ENCODE data around the gene HS1BP3. TPM values are rescaled to one million over a fixed set of nuclear protein-coding genes. Genes with fewer than 3 reads are reported as not detected.

HS1BP3 gene
- total RNA-seq, 2 donors from 2014 or later, result 37.1 to 41.8 TPM

GRCh38 chr2:20615466-20616241 lies 35.2 kb downstream of the HS1BP3 start:
- peak; percentile 70 for DNase-seq (ENCODE audit: low spot score)
- intact Hi-C loops (cut with DNase I), result loop anchor here in 1 of 2 donors (5.0 kb wide), 1 partner anchor 1008 kb away; no protein-coding TSS in a partner anchor

DNA sequence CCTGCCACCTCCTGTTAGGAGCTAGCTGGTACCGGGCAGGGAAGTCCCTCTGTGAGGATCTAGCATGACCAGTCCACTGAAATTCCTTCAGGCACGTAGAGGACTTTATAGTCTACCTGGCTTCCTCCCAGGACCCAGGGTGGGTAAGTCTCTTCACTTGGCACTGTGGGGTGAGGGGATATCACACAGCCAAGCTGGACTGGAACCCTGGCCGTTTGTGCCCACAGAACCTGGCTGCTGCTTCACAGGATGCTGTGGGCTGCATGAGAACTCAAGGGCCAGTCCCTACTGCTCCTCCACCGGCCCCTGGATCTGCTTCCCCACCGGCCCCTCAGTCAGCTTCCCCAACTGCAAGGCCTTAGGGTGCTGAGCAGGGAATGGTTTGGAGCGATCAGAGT lies 35.8 kb downstream of the HS1BP3 start:
- intact Hi-C loops (cut with DNase I), result loop anchor here in 1 of 2 donors (5.0 kb wide), 1 partner anchor 1008 kb away; no protein-coding TSS in a partner anchor

DNA sequence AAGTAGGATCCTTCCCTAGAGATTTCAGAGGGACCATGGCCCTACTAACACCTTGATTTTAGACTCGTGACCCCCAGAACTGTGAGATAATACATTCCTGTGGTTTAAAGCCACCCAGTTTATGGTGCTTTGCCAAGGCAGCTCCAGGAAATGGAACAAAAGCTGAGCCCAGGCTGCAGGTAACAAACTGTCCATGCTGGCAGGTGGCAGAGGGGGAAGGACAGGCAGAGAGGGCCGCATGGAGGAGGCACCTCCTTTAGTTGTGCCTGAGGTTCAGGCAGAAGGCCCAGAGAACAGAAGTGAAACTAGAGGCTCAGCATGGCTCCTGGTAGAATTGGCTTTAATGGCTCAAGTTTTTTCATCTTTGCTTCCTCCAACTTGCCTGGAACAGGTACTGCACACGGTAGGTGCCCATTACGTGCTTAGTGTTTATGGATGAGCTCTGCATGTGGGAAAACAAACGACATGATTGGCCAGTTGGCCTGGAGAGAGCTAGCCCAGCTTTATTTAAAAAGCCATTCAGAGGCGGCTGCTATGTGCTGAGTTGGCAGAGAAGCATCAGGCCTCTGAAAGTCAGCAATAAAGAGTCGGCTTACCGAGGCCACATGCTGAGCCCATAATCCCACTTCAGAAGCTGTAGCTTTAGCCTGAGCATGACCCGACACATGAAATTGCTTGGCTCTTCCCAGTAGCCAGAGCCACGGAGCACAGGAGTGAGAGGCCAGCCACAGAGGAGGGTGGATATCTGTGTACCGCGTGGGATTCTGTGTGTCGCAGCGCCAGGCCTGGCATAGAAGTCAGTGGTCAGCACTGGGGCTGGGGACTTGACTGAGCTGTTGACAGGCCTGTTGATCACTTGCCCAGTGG lies 36.5 kb downstream of the HS1BP3 start:
- intact Hi-C loops (cut with DNase I), result loop anchor here in 1 of 2 donors (5.0 kb wide), 1 partner anchor 1007 kb away; no protein-coding TSS in a partner anchor

More for the DNA sequence above, 35.8 kb downstream of the HS1BP3 start:
- DNase-seq (ENCODE audit: low spot score), result peak; percentile 55

DNA sequence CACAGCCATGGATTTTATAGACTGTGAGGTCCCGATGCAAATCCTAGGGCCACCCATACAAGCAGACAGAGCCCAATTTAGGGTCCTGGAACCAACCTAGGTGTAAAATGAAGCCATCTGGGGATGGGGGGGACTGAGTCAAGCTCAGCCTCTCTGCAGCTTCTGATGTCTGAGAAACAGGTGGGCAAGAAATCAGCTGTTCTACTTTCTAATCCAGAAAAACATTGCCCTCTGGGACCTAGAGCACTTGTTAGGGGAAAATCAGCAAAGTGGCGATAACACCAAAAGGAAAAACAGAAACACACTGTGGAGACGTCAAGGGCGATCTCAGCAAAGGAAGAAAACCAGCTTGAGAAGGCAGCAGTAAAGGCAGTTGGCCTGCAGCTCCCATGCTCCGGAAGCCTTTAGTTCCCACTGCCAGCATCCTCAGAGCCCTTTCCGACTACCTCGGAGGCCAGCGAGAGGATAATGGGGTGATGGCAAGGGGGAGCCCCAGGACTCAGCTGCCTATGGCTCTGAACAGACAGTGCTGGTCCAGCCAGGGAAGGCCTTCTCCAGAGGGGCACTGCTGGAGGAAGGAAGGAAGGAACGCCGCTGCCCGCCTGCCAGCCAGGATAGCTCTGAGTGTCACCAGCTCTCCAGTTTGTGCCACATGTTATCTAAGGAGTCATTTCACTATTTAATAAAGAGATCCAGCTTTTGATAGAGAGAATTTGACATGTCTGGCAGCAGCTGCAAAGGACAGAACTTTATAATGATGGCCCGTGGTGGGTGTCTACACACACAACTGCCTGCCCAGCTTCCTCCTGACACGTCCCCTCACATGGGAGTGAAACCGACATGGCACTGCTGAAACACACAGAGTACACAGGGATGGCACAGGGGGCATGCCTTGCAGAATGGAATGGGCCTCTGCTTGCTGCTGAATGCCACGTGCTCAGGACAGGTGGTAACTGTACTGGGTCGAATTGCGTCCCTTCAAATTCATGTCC lies 37.7 kb downstream of the HS1BP3 start:
- peak; percentile 52 for DNase-seq (ENCODE audit: low spot score)
- intact Hi-C loops (cut with DNase I), result no loop called here

More for the DNA sequence above, 36.5 kb downstream of the HS1BP3 start:
- DNase-seq (ENCODE audit: low spot score), result peak; percentile 79

GRCh38 chr2:20611844-20612356 lies 39.0 kb downstream of the HS1BP3 start:
- intact Hi-C loops (cut with DNase I), result no loop called here
- no peak for DNase-seq (ENCODE audit: low spot score)

DNA sequence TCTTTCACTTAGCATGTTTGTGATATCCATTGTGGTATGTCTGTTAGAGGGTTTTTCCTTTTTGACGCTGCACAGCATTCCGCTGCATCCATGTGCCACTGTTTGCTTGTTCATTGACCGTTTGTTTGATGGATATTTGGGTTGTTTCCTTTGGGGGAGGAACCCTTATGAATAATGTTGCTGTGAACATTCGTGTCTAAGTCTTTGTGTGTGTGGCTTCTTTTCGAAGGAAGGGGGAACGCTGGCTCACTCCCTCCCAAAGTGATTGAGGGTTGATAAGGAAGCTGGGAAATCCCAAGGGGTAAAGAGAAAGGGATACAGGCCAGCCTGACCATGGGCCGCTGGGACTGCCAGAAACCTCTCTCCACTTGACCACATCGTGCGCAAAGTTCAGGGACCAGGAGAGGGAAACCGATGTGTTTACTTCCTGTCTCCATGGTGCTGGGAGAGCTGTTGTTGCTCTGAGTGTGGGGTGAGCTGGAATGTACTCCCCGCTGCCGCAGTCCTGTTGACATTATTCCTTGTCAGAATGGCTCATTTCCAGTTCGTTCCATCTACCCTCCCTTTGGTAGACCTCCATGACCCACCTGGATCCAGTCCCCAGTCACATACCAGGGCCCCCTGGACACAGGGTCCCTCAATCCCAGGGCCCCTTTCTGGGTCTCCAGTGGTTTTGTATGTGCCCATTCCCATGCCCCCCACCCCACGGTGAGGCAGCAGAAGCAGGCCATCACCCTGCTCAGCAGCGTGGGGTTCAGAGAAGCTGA lies 39.6 kb downstream of the HS1BP3 start:
- DNase-seq (ENCODE audit: low spot score), result peak; percentile 91
- intact Hi-C loops (cut with DNase I), result no loop called here

GRCh38 chr2:20609995-20610357 lies 40.9 kb downstream of the HS1BP3 start:
- intact Hi-C loops (cut with DNase I), result no loop called here
- peak; percentile 17 for DNase-seq (ENCODE audit: low spot score)

- DNase-seq (ENCODE audit: low spot score), result peak; percentile 82
- intact Hi-C loops (cut with DNase I), result no loop called here
Observed at GRCh38 chr2:20609349-20609994, 41.4 kb downstream of the HS1BP3 start.

GRCh38 chr2:20608666-20609348 lies 42.1 kb downstream of the HS1BP3 start:
- intact Hi-C loops (cut with DNase I), result no loop called here
- DNase-seq (ENCODE audit: low spot score), result no peak

DNA sequence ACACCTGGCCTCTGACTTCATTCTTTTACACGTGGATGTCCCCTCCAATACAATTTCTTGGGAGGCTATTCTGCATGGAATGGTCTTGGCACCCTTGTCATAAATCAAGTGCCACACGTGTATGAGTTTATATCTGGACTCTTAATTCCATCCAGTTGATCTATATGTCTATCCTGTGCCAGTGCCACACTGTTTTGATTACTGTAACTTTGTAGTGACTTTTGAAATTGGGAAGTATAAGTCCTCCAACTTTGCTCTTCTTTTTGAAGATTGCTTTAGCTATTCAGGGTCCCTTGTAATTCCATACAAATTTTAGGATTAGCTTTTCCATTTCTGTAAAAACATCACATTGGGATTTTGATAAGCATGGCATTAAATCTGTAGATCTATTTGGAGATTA lies 43.5 kb downstream of the HS1BP3 start:
- no peak for DNase-seq (ENCODE audit: low spot score)
- intact Hi-C loops (cut with DNase I), result no loop called here

- intact Hi-C loops (cut with DNase I), result no loop called here
- no peak for DNase-seq (ENCODE audit: low spot score)
Observed at GRCh38 chr2:20606198-20606597, 44.7 kb downstream of the HS1BP3 start.

DNA sequence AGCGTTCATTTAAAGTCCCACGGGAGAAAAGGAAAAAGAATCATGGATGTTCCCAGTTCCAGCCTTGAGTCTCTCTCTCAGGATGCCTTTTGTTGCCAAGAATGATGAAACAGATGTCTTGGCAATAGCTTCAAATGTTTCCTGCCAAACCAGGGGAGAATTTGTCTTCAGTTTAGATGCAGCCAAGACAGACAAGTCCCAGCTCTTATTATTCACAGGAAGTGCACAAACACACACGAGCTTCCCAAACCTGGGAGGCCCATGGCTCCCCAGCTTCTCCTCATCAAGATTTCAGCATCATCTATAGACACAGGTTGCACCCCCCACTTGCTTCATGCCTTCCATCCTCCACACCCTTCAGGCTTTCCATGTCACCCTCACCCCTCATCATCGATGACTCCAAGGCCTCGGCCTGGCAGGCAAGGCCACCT lies 45.9 kb downstream of the HS1BP3 start:
- peak; percentile 63 for DNase-seq (ENCODE audit: low spot score)
- intact Hi-C loops (cut with DNase I), result no loop called here

DNA sequence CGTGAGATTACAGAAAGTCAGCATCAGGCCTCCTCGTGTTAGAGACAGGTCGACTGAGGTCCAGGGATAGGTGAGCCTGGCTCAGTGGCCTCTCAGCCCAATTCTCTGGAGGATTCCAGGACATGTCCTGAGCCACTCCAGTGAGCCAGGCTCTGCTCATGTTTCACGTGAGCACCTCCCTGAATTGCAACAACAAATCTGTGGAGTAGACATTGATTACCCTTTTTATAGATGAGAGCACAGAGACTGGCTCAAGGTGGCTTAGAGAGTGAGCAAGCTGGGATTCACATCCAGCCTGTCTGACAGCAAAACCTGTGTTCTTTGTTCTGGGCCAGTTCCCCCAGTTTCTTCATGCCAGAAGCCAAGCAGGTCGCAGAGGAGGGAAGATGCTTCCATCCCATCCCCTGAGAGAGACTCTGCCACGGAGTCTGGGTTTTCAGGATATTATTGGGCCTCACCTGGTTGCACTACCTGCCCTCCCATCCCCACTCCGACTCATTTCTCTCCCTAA lies 46.4 kb downstream of the HS1BP3 start:
- intact Hi-C loops (cut with DNase I), result no loop called here
- peak; percentile 70 for DNase-seq (ENCODE audit: low spot score)

DNA sequence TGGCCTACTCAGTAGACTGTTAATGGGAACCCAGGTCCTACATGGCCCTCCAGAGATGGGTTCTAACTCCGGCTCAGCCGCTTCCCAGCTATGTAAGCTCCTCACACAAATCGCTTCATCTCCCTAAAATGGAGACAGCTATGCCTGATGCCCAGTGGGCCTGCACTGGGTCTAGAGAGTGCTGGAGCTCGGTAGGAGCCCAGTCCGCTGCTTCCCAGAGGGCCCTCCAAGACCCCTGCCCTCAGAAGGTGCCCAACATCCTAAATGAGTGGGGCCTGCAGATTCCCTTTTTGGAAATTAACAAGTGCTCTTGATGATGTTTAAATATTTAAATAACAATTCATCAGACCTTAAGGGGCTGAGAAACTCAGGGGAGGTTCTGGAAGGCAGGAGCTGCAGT lies 47.1 kb downstream of the HS1BP3 start:
- DNase-seq (ENCODE audit: low spot score), result peak; percentile 35
- intact Hi-C loops (cut with DNase I), result no loop called here

DNA sequence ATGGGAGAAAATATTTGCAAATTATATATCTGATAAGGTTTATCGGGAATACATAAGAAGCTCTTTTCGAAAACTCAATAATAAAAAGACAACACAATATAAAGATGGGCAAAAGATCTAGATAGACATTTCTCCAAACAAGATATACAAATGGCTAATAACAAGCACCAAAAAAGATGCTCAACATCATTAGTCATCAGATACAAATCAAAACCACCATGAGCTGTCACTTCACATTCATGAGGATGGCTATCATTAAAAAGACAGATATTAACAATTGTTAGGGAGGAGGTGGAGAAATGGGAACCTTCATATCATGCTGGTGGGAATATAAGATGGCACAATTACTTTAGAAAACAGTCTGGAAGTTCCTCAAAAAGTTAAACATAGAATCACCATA lies 48.1 kb downstream of the HS1BP3 start:
- intact Hi-C loops (cut with DNase I), result no loop called here
- DNase-seq (ENCODE audit: low spot score), result no peak

DNA sequence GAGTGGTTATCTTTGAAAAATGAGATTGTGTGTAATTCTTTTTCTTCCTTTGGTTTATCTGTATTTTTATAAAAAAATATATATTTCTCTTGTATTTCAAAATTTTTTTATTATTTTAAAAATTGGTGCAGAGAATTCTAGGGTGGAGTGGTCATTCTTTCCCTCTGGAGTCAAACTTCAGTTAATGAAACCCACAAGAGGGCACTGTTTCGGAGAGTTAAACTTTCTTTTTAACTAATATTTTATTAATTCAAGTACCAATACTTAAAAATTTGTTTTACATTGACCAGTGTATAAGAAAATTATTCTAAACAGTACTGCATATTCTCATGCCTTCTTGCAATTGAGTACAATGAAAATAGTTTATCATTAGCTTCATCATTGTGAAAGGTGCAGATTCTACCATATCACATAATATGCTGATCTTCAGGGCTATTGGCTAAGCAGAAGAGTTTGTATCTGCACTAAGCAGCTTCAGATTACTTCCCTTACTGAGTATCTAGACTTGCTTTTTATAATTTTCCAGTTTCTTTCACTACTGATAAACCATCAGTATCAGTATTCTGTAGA lies 50.1 kb downstream of the HS1BP3 start:
- DNase-seq (ENCODE audit: low spot score), result no peak
- intact Hi-C loops (cut with DNase I), result no loop called here
